Omental fat pad (tissue), 4 donors: ENCODE data around the gene DDHD1. TPM values are rescaled to one million over a fixed set of nuclear protein-coding genes. Genes with fewer than 3 reads are reported as not detected.
"Not testable (repeated sequence)": the region's sequence is repeated elsewhere in the genome, so short reads cannot be mapped to it uniquely, and the experiment has no call there.

Source experiments
- ATAC-seq: fragments of 150-250 bp; one replicate; pipeline ENCODE4 v1.9.1; 2016; ENCODE audit warnings: mild to moderate bottlenecking, moderate library complexity; ENCODE audit not compliant: low FRiP score
- DNase-seq: peaks from one replicate; pipeline ENCODE4 v3.0.0-alpha.2; 2019; ENCODE audit warnings: low spot score
- CTCF ChIP-seq, 3 donors: fragments of 450-650 bp; IDR thresholded peaks; one replicate each; pipeline ENCODE4 v1.5.1; 2016 to 2017; ENCODE audit warnings: antibody characterized with exemption in 3 of 3, mild to moderate bottlenecking in 3 of 3, moderate library complexity in 2 of 3
- total RNA-seq, 4 donors: library from RNA; depleted of rRNA; stranded (reverse); fragments of >200 nt; gene quantifications; one replicate each; pipeline ENCODE4 v1.1.0, GENCODE V29; 2016

Gene DDHD1
- total RNA-seq, 4 donors from 2014 or later = 13.7 to 26.3 (median 21.2) TPM

- DNase-seq = no peak
- ATAC-seq = no peak
- no peak for TF ChIP-seq CTCF (IDR thresholded peaks at IDR 0.05)
Observed at GRCh38 chr14:53186532-53186931, 33.4 kb upstream of the DDHD1 start.

GRCh38 chr14:53183611-53184010 is 30.5 kb upstream of the DDHD1 start:
- TF ChIP-seq CTCF (IDR thresholded peaks at IDR 0.05) = no peak
- DNase-seq (no peak), ATAC-seq (no peak)

- DNase-seq = no peak
- no peak for TF ChIP-seq CTCF (IDR thresholded peaks at IDR 0.05)
- no peak for ATAC-seq
Observed at GRCh38 chr14:53183056-53183455, 29.9 kb upstream of the DDHD1 start.

- not testable (repeated sequence) for DNase-seq, ATAC-seq
Observed at GRCh38 chr14:53181463-53182081, 28.4 kb upstream of the DDHD1 start.

- TF ChIP-seq CTCF (IDR thresholded peaks at IDR 0.05) = no peak
- no peak for ATAC-seq
- no peak for DNase-seq
Observed at GRCh38 chr14:53180272-53181221, 27.4 kb upstream of the DDHD1 start.

GRCh38 chr14:53179486-53180005 is 26.4 kb upstream of the DDHD1 start:
- ATAC-seq, DNase-seq: not testable (repeated sequence)

GRCh38 chr14:53175375-53175774 is 22.3 kb upstream of the DDHD1 start:
- no peak for DNase-seq
- no peak for ATAC-seq
- TF ChIP-seq CTCF (IDR thresholded peaks at IDR 0.05) = no peak

GRCh38 chr14:53174918-53175317 is 21.8 kb upstream of the DDHD1 start:
- ATAC-seq (no peak), DNase-seq (no peak)
- no peak for TF ChIP-seq CTCF (IDR thresholded peaks at IDR 0.05)
